ENCODE data around the gene EPHA4. TPM values are rescaled to one million over a fixed set of nuclear protein-coding genes. Genes with fewer than 3 reads are reported as not detected.

Gene EPHA4
- total RNA-seq, 2 experiments from 2014 or later: 0.23 TPM; not detected in 1

GRCh38 chr2:221572821-221573429 lies 821 bp upstream of the EPHA4 start:
- no peaks in the 10 kb centered on the region for H3K9me3 ChIP-seq (ENCODE audit: low read length)
- no peak for TF ChIP-seq CTCF (conservative IDR thresholded peaks at IDR 0.05; ENCODE audit: low read length)
- TF ChIP-seq EZH2phosphoT487 (IDR thresholded peaks at IDR 0.05; ENCODE audit: borderline replicate concordance, low read depth, low read length): no peak
- intact Hi-C loops (cut with micrococcal nuclease; ENCODE audit: unreplicated experiment): loop anchor here (1.0 to 10.0 kb wide), 4 partner anchors 178 to 1837 kb away; no protein-coding TSS in a partner anchor
- H3K79me2 ChIP-seq (ENCODE audit: insufficient read depth, low read depth, low read length): no peaks in the 10 kb centered on the region
- H3K9me2 ChIP-seq (ENCODE audit: insufficient read depth, low read length): no peaks in the 10 kb centered on the region
- DNase-seq (ENCODE audit: low spot score): no peak
- no peaks in the 10 kb centered on the region for H4K20me1 ChIP-seq (ENCODE audit: insufficient read depth, low read length)
- H3K36me3 ChIP-seq (ENCODE audit: insufficient read depth, low read length): no peaks in the 10 kb centered on the region
- H3K4me2 ChIP-seq (ENCODE audit: low read length): peak overlapping the region; percentile 79
- peak overlapping the region; percentile 58 for H2AFZ ChIP-seq (ENCODE audit: low read length)
- H3K4me1 ChIP-seq (ENCODE audit: insufficient read depth, low read length, poor library complexity, severe bottlenecking): peaks cover 11% of the 10 kb centered on the region
- H3K4me3 ChIP-seq (ENCODE audit: low read depth, low read length, poor library complexity, severe bottlenecking): peak overlapping the region; percentile 63
- BruUV-seq (replicated peaks): no TSS peak
- POLR2A ChIA-PET: interaction anchor here (0.6 to 1.2 kb wide), 2 partner anchors 400 to 1146 kb away, joined by 3 read pairs; no protein-coding TSS in a partner anchor
- no peak overlapping the region for H3K27ac ChIP-seq (ENCODE audit: low read depth, low read length, poor library complexity, severe bottlenecking)
- CTCF ChIA-PET (ENCODE audit: unreplicated experiment): interaction anchor here (0.5 kb wide), 1 partner anchor 221 kb away, joined by 3 read pairs; no protein-coding TSS in a partner anchor

- peaks cover 11% of the 10 kb centered on the region for H3K4me1 ChIP-seq (ENCODE audit: insufficient read depth, low read length, poor library complexity, severe bottlenecking)
- H3K36me3 ChIP-seq (ENCODE audit: insufficient read depth, low read length): no peaks in the 10 kb centered on the region
- no peaks in the 10 kb centered on the region for H3K9me3 ChIP-seq (ENCODE audit: low read length)
- H3K4me3 ChIP-seq (ENCODE audit: low read depth, low read length, poor library complexity, severe bottlenecking): peak overlapping the region; percentile 63
- CTCF ChIA-PET (ENCODE audit: unreplicated experiment): no interaction called here
- H3K4me2 ChIP-seq (ENCODE audit: low read length): peak overlapping the region; percentile 79
- H2AFZ ChIP-seq (ENCODE audit: low read length): peak overlapping the region; percentile 58
- POLR2A ChIA-PET: no interaction called here
- TF ChIP-seq EZH2phosphoT487 (IDR thresholded peaks at IDR 0.05; ENCODE audit: borderline replicate concordance, low read depth, low read length) (no peak), CTCF (conservative IDR thresholded peaks at IDR 0.05; ENCODE audit: low read length) (no peak)
- H3K9me2 ChIP-seq (ENCODE audit: insufficient read depth, low read length): no peaks in the 10 kb centered on the region
- no TSS peak for BruUV-seq (replicated peaks)
- intact Hi-C loops (cut with micrococcal nuclease; ENCODE audit: unreplicated experiment): loop anchor here (5.0 to 10.0 kb wide), 2 partner anchors 177 to 369 kb away; no protein-coding TSS in a partner anchor
- H3K27ac ChIP-seq (ENCODE audit: low read depth, low read length, poor library complexity, severe bottlenecking): no peak overlapping the region
- H4K20me1 ChIP-seq (ENCODE audit: insufficient read depth, low read length): no peaks in the 10 kb centered on the region
- H3K79me2 ChIP-seq (ENCODE audit: insufficient read depth, low read depth, low read length): no peaks in the 10 kb centered on the region
- DNase-seq (ENCODE audit: low spot score): no peak
Measured at GRCh38 chr2:221571551-221572218, 419 bp downstream of the EPHA4 start.
